ENCODE data around the gene GTPBP1. TPM values are rescaled to one million over a fixed set of nuclear protein-coding genes. Genes with fewer than 3 reads are reported as not detected.

GTPBP1 gene
- total and polyA plus RNA-seq, 2 donors (not counting 1 experiment from before 2014, with no cell fraction given), result 77.8 to 174 TPM

- Histone ChIP-seq H2AFZ (ENCODE audit: insufficient read depth, low read depth, low read length, poor library complexity, severe bottlenecking) (no peak overlapping the region), H3K36me3 (replicated peaks in 1 of 2; ENCODE audit: control extremely low read depth in 1 of 2, control insufficient read depth in 1 of 2, extremely low read depth in 1 of 2, insufficient read depth in 2 of 2, low read length in 1 of 2) (peaks cover 8 to 94% of the 10 kb centered on the region in 2 experiments), H3K9me3 (ENCODE audit: control extremely low read depth in 1 of 3, control insufficient read depth in 2 of 3, insufficient read depth in 1 of 3, low read length in 2 of 3) (no peaks in the 10 kb centered on the region), H4K20me1 (ENCODE audit: control insufficient read depth, insufficient read depth, low read length, poor library complexity, severe bottlenecking) (peaks cover 79% of the 10 kb centered on the region), H3K9ac (ENCODE audit: low read length) (no peak overlapping the region), H3K27ac (ENCODE audit: low read length in 2 of 2) (no peak overlapping the region), H3K79me2 (ENCODE audit: control insufficient read depth, insufficient read depth, low read length) (peaks cover 32% of the 10 kb centered on the region), H3K4me1 (ENCODE audit: control insufficient read depth in 2 of 2, insufficient read depth in 2 of 2, low read length in 2 of 2) (no peaks in the 10 kb centered on the region), H3K4me3 (ENCODE audit: control extremely low read depth in 1 of 5, extremely low read depth in 1 of 5, insufficient read depth in 1 of 5, low read depth in 2 of 5, low read length in 4 of 5) (no peak overlapping the region), H3K27me3 (replicated peaks in 1 of 4; ENCODE audit: control extremely low read depth in 1 of 4, control insufficient read depth in 3 of 4, insufficient read depth in 4 of 4, low read length in 3 of 4) (no peaks in the 10 kb centered on the region), H3K4me2 (replicated peaks; ENCODE audit: low read depth, low read length, poor library complexity, severe bottlenecking) (no peak overlapping the region)
- peaks cover 2% of the 10 kb centered on the region for H3K4me1 Mint-ChIP-seq
- no peaks in the 10 kb centered on the region for H3K27me3 Mint-ChIP-seq
- no peak overlapping the region for H3K27ac Mint-ChIP-seq
- ATAC-seq (ENCODE audit: low read depth) (no peak), DNase-seq (no peak)
- TF ChIP-seq EZH2 (IDR thresholded peaks at IDR 0.05; ENCODE audit: borderline replicate concordance, insufficient read depth, low read depth, low read length, poor library complexity, severe bottlenecking) (no peak), CTCF (IDR thresholded peaks at IDR 0.05) (no peak)
- H3K4me3 Mint-ChIP-seq, result no peak overlapping the region
- 99% methylated on average over 13 of the region's 15 CpGs for WGBS (ENCODE audit: insufficient coverage)
- intact Hi-C loops (cut with micrococcal nuclease), result no loop called here
- ChIA-PET POLR2A (no interaction called here), CTCF (interaction anchor here (0.7 to 1.1 kb wide), 2 partner anchors 24 to 126 kb away, joined by 3 read pairs; no protein-coding TSS in a partner anchor)
- H3K9me3 Mint-ChIP-seq (ENCODE audit: insufficient read depth), result no peaks in the 10 kb centered on the region
These were observed 22.0 kb downstream of the GTPBP1 start for GRCh38 chr22:38727530-38728451.
